GM21717 (cell line): ENCODE data around the gene CXorf58.
"Not testable (repeated sequence)": the region's sequence is repeated elsewhere in the genome, so short reads cannot be mapped to it uniquely, and the experiment has no call there.

Source experiments
- ATAC-seq: cut with Tn5 transposase; IDR thresholded peaks from one replicate; pipeline ENCODE4 v1.9.1; 2021; ENCODE audit warnings: mild to moderate bottlenecking, moderate library complexity; ENCODE audit not compliant: unreplicated experiment

The CXorf58 gene, protein sequence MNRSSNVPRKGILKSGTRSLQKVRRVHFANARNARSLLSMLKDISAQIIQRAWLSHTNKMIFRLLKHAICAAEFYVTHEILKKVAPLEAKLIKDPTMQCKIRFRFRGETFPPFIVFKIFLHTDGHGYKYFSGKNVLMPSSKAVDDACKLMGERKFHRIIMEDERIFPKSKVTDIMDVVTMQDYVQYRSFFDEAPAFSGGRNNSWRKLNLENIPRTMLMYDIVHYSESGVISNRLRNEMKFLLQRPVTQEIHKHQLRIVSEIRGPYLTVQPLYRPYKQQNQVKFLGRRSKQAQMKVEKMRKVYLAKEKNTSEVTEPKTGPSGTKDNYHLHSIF

DNA sequence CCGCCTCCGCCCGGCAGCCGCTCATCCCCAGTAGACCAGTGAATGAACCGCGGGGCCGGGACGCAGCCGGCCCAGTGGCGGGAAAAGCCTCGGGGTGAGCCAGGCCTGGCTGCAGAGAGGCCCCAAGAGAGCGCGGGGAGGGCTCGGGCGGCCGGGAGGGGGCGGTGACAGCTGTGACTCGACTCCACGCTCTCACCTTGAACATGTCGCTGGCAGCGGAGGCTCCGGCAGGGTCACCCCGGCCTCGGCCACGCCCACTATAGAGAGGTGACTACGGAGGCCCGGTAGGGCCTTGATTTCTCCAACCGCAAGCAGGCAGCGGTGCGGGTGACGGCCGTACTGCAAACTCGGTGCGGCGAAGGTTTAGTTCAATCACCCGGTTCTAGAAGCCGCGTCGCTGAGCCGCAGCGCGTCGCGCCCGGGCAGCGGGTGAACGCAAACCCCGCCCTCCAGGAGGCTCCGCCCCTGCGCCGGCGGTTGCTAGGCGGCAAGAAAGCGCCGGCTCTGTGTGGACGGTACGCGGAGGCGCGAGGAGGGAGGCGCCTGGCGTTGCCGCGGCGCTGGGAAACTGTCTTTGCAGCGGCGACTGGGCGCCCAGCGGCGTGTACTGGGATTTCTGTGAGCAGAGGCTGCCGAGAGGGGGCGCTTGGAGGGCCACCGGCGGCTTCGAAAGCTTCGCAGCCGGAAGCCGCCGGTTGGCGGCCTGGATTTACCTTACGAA is at the start of gene CXorf58, which contains the start of gene APOO:
Gene CXorf58 (plus strand): TSS at position 509 of the 721 bp plus-strand sequence. CDS start 2,297 bp downstream, outside the sequence.
Gene APOO (minus strand): TSS at position 441 of the 721 bp plus-strand sequence. CDS start 236 bp downstream, at position 205.
- peak; percentile 93 for ATAC-seq

DNA sequence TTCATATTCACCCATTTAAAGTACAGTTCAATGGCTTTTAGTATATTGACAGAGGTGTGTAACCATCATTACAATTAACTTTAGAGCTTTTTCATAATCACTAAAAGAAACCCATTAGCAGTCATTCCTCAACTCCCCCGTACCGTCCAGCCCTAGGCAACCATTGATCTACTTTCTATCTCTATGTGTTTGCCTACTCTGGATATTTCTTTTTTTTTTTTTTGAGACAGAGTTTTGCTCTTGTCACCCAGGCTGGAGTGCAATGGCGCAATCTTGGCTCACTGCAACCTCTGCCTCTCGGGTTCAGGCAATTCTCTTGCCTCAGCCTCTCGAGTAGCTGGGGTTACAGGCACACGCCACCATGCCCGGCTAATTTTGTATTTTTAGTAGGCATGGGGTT is 48.6 kb upstream of the CXorf58 start:
- ATAC-seq: not testable (repeated sequence)

DNA sequence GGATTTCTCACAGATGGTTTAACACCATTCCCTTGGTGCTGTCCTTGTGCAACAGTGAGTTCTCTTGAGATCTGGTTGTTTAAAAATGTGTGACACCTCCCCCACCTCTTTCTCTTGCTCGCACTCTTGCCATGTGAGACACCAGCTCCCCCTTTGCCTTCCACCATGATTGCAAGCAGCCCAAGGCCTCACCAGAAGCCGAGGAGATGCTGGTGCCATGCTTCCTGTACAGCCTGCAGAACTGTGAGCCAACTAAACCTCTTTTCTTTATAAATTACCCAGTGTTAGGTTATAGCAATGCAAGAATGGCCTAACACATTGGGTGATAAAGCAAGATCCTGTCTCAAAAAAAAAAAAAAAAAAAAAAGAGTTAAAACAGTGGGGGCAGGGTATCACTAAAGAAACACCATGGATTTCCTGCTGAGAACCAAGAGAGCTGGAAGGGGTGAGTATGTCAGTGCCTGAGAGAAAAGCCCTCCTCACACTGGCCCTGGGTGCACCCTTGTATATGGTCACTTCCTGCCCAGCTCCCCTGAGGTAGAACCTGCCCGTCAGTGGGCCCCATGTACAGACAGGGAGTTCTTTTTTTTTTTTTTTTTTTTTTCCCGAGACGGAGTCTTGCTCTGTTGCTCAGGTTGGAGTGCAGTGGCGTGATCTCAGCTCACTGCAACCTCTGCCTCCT is 46.5 kb upstream of the CXorf58 start:
- no peak for ATAC-seq

DNA sequence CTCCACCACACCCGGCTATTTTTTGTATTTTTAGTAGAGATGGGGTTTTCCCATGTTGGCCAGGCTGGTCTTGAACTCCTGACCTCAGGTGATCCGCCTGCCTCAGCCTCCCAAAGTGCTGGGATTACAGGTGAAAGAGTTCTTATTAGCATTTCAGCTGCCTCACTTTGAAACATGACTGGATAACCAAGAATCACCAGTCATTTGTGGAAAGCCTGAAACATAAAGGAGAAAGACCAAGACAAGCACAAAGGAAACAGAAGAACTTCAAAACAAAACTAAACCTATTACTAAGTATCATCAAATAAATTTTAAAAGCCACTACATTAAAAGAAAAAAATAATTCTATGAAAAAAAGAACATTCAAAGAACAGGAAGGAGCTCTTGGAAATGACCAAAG is 45.9 kb upstream of the CXorf58 start:
- not testable (repeated sequence) for ATAC-seq

DNA sequence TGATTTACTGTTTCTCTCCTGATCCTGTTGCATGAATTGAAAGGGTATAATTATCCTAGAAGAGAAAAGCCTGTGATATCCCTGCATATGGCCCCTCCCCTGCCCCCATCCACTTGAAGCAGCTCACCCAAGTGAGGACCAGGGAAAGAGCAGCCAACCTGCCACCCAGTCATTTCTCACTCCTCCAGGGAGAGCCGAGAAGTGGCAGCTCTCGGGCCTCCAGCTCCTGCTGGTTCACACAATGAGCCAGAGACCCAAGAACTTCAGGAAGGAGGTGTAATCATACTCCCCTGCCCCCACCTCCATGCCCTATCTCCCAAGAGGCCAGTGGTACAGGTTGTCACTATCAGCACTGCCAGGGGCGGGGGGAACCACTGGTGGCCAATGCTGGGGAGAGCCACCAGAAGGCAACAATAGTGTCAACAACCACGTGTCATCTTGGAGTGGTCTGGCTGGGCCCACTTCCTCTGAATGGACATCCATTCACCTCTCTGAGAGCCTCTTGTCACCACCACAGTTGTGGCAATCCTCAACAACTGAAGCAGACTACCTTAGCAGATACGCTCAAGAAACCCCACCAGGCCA is 43.0 kb upstream of the CXorf58 start:
- no peak for ATAC-seq

DNA sequence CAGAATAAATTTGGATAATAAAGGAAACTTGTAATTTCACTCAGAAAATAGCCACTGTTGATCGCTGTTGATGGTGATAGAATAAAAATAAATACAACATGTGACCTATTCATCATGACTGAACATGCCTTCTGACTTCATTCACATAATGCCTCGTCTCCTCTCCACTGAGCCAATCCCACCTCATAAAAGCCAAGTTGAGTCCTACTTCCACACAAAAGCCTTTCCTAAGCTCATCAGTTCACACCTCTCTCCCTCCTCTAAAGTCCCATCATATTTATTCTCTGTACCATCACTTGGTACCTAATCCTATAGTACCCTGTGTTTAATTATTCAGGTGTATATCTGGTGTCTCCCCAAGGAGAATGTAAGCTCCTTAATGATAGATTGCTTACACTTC is 37.8 kb upstream of the CXorf58 start:
- ATAC-seq: no peak

DNA sequence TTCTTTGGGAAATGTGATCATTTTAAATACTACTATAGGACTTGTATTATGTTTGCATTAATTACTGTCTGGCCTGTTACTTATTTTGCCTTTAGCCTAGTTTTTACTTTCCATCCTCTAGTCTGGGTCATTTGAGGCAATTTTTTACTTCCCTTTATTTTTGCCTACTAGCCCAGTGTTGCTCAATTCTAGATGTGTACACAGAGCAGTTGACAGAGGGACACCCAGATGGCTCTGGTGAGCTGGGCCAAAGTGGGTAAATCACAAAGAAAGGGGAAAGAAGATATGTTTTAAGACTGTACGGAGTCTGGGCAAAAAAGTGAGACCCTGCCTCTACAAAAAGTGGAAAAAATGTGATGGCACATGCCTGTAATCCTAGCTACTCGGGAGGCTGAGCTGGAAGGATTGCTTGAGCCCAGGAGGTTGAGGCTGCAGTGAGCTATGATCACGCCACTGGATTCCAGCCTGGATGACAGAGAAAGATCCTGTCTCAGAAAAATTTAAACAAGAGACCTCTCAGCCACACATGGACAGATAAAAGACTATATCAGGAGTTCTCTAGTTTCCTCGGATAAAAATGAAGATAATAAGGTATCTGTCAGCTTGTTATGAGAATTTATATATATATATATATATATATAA is 35.8 kb upstream of the CXorf58 start:
- ATAC-seq: no peak

DNA sequence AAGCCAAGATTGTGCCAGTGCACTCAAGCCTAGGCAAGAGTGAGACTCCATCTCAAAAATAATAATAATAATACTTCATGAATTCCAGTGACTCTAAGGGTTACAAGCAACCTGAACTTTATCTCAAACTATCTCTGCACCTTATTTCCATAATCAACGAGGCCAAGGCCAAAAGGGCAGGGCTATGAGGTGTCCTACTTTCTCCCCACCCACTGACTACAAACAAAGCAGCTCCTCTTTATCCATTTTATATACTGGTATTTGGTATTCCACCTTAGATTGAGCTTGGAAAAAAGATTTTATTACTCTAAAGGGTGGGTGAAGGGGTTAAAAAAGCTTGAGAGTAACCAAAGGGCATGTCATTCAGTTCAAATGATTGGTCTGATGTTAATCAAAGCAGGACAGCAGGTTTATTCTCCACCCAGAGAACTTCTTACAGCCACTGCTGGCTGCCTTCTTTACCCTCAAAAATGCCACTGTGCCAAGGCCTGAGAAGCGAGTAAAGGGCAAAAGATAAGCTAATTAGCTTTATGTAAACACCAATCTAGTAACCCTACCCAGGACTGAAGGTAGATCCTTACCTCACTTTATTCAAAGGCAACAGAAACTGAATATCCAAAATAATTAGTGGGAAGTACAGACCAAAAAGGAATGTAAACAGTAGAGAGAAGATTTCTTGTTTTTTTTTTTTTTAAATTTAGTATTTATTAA is 28.3 kb upstream of the CXorf58 start:
- no peak for ATAC-seq

DNA sequence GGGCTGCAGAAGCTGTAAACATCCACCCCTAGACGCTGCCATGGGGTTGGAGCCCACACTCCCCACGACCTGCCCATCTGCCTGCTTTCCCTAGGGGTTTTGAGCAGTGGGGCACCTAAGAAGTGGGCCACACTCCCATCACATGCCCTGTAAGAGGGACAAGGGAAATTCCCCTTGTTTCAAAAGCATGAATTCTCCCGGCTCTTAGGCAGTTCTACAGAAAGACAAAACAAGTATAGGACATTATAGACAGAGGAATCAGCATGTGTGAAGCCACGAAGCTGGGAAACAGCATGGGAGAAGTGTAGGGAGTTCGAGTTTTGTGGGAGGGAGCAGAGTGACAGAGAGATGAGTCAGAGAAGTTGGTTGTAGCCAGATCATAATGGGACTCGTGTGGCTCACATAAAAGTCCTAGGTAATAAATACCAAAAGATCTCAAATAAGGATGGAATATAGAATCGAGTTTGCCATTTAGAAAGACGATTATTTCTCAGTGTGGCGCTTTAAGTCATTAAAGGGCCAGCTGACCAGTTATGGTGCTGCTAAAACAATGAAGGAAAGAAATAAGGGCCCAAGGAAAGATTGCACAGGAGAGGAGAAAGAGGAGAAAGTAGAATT is 24.0 kb upstream of the CXorf58 start:
- ATAC-seq: no peak

DNA sequence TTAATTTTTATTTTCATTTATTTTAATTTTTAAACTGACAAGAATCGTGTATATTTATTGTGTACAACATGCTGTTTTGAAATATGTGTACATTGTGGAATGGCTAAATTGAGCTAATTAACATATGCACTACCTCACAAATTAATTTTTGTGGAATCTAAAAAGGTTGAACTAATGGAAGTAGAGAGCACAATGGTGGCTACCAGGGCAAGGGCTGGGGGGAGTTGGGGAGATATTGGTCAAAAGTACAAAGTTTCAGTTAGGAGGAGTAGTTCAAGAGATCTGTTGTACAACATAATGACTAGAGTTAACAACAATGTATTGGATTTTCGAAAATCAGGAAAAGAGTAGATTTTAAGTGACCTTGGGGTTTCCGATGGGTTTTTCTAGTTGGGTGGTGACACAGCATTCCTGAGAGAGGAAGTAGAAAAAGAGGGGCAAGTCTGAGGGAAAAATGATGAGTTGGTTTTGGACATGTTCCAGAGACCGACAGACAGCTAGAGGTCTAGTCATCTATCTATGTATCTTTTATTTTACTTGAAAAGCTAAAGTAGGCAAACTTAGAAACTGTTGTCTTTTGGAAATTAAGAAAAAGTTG is 23.3 kb upstream of the CXorf58 start:
- ATAC-seq: no peak

DNA sequence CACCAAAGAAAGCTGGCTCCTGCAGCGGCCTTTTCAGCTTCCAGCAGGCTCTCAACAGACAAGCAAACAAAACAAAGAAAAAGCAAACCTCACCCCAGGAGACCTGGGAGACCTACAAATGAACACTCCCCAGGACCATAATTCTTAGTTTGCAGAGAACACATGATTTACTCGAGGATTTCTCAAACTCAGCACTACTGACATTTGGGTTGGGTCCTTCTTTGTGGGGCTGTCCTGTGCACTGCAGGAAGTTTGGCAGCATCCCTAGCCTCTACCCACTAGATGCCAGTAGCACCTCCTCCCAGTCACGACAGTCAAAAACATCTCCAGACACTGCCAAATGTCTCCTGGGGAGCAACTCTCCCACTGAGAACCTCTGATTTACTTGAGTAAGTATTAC is 22.0 kb upstream of the CXorf58 start:
- no peak for ATAC-seq

DNA sequence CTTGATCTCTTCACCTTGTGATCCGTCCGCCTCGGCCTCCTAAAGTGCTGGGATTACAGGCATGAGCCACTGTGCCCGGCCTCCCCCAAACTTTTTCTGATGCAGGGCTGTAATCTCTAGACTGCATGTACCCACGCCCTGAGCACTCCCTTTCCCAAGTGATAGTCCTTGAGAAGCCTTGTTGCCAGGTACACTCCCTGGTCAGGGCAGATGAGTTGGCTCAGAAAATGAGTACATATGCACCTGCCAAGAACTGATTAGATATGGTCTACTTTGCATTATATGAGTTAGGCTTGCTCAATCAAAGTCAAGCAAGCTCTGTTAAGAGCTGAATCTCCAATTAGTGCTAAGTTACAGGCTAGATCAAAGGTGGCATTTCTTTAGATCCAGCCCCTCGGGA is 20.4 kb upstream of the CXorf58 start:
- no peak for ATAC-seq

DNA sequence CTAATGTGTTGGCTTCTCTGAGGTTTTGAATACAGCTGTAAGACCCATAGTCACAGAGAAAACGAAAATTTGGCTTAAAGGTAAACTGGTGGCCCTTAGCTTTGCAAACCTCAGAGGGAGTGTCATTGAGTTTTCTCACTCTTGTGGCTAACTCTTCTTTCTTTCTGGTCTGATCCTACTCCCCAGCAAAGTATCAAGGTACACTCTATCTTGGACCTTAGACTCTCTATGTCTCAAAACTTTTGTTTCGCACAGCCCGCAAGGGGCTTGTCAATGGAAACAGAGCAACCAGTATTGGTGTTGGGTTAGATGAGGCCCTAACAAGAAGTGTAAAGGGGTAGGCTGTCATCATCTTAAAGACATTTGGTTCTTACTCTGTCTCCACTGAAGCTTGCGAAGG is 19.9 kb upstream of the CXorf58 start:
- ATAC-seq: no peak

DNA sequence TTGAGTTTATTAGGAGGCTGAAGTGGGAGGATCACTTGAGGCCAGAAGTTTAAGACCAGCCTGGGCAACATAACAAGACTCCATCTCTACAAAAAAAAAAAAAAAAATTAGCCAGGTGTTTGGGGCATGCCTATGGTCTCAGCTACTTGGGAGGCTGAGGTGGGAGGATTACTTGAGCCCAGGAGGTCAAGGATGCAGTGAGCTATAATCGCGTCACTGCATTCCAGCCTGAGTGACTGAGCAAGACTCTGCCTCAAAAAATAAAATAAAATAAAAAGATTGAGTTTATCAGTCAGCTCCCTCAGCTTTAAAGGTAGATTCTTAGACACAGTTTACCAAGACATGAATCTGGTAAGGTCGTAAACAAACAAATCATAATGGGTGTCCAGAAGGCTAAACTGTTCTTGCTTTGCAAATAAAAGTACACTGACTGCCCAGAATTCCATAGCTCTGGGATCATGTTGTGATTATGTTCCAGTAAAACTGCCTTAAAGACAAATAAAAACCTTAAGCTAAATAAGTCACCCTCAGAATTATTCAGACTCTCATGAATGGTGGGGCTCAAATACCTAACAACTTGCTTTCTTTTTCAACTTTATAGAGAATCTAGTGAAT is 18.8 kb upstream of the CXorf58 start:
- no peak for ATAC-seq

DNA sequence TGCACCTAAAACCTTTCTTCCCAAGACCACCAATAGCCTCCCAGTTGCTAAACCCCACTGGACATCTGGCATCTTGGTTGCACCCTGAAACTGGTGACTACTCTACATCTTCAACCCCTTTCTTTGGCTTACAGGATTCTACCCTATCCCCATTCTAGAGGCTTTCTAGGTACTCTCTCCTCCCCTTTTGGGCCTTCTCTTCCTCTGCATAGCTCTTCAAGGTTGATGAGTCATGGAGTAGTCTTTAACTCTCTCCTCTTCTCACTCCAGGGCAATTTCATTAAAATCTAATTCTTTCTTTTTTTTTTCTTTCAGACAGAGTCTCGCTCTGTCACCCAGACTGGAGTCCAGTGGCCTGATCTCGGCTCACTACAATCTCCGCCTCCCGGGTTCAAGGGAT is 16.9 kb upstream of the CXorf58 start:
- no peak for ATAC-seq

DNA sequence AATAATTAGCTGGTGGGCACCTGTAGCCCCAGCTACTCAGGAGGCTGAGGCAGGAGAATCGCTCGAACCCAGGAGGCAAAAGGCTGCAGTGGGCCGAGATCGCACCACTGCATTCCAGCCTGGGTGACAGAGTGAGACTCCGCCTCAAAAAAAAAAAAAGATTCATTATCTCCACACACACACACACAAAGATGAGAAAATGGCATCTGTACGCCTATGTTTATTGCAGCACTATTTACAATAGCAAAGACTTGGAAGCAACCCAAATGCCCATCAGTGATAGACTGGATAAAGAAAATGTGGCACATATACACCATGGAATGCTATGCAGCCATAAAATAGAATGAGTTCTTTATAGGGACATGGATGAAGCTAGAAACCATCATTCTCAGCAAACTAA is 12.8 kb upstream of the CXorf58 start:
- not testable (repeated sequence) for ATAC-seq

DNA sequence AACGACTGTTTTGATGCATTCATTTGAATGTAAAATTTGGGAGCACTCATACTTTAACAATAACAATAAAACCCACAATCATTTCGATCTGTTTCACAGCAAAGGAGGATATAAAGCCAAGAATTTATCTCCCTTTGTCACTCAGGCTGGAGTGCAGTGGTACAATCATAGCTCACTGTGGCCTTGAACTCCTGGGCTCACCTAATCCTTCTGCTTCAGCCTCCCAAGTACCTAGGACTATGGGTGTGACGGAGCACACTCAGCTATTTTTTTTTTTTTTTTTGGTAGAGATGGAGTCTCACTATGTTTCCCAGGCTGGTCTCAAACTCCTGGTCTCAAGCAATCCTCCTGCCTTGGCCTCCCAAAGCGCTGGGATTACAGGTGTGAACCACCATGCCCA is 11.3 kb upstream of the CXorf58 start:
- ATAC-seq: not testable (repeated sequence)

DNA sequence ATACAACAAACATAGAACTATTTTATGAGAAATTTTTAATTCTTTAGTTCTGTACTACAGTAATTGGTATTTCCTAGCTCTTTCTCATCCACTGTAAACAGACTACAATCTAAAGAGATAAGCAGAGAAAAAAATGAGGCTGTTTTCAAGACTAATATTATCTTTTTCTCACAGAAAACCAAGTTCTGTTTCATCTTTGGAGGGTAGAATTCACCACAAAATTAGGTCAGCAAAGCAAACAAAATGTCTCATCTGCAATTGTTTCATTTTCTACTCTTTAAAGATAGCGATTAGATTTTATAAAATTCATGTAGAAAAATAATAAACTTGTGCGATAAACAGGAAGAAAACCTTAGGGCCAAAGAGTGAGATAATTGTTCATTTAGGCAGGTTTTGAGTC is 10.8 kb upstream of the CXorf58 start:
- no peak for ATAC-seq

DNA sequence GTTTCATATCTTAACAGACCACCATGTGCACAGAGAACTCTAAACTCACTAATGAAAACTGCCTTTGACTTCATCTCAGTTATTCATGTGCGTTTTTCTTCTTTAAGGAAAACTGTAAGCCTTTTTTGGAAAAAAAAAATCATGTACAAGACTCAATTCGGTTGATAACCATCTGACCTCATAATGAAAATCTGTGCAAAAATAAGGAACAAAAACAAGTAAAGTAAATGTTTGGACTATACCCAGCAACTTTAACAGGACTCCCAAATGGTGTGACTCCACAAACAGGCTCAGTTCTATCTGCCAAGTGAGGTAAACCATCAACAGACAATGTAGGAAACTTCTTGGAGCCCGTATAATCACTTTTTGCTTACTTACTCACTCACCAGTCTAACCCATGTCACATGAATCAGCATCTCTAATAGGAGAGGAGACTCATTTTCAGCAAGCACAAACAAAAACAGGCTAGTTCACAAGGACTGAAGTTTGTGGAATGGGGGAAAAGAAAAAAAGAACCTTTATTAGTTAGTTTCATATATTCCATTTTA is 9.3 kb upstream of the CXorf58 start:
- ATAC-seq: no peak
